Activated B cell treated with CpG ODN at 0.5 μM for 24 hours (primary cell): ENCODE measurements around the gene DOK7. TPM values are rescaled to one million over a fixed set of nuclear protein-coding genes. Genes with fewer than 3 reads are reported as not detected.

ENCODE experiments used
- ATAC-seq: fragments of 200-7000 bp; cut with Tn5 transposase; one replicate; pipeline ENCODE4 v1.10.0; 2021; ENCODE audit warnings: low read depth, mild to moderate bottlenecking, moderate library complexity
- CTCF ChIA-PET: fragments of 350-600 bp; sonication (Branson Sonifier 250); formaldehyde crosslinking; loops from one replicate; lab custom pipeline; 2021; ENCODE audit warnings: antibody characterized with exemption; lab: Charles Lee
- POLR2A ChIA-PET: fragments of 350-600 bp; sonication (Branson Sonifier 250); formaldehyde crosslinking; loops from one replicate; lab custom pipeline; 2021; ENCODE audit warnings: antibody characterized with exemption; lab: Charles Lee
- DNase-seq: peaks from one replicate; pipeline ENCODE4 v3.0.0; 2022
- H3K27ac Mint-ChIP-seq: one replicate; pipeline ENCODE4 v1.8.0; 2020; ENCODE audit warnings: mixed read lengths
- H3K27me3 Mint-ChIP-seq: one replicate; pipeline ENCODE4 v1.8.0; 2021; ENCODE audit warnings: mixed read lengths
- H3K36me3 Mint-ChIP-seq: one replicate; pipeline ENCODE4 v1.8.0; 2021; ENCODE audit warnings: low read depth, mixed read lengths
- H3K4me1 Mint-ChIP-seq: one replicate; pipeline ENCODE4 v1.8.0; 2021; ENCODE audit warnings: mixed read lengths
- H3K4me3 Mint-ChIP-seq: one replicate; pipeline ENCODE4 v1.8.0; 2020; ENCODE audit warnings: mild to moderate bottlenecking, mixed read lengths
- H3K9me3 Mint-ChIP-seq: one replicate; pipeline ENCODE4 v1.8.0; 2020; ENCODE audit warnings: mixed read lengths
- intact Hi-C: fragments of 100-400 bp; cut with micrococcal nuclease; formaldehyde crosslinking; loops from one replicate; pipeline ENCODE4 v1.15.1; 2024
- total RNA-seq: library from RNA; stranded (reverse); gene quantifications from 2 replicates; pipeline ENCODE4 v1.2.3, GENCODE V29; 2022
- TF ChIP-seq, protein P1 (sequence below): fragments of 200-600 bp; IDR thresholded peaks from one replicate; pipeline ENCODE4 v1.8.0; 2022; ENCODE audit warnings: antibody characterized with exemption, mild to moderate bottlenecking

Gene DOK7
- total RNA-seq, 1 donor from 2014 or later, result 2.7 TPM

DNA sequence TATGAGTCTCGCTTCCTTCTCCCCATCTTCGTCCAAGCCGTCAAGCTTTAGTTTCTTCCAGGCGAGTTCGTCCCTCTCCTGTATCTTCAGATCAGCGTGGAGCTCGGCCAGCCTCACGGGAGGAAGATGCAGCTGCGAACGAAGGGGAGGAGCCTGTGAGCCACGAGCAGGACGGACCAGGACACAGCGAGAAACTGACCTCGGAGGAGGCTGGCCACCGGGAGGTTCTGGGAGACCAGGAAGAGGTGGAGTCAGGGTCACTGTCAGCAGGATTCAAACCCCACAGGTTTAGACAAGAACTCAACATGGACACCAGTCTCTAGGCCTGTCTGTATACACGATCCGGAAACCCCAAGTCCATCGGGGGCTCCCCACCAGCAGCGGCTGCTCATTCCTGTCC, 61.8 kb downstream of the DOK7 start:
- Mint-ChIP-seq H3K27me3 (no peaks in the 10 kb centered on the region), H3K36me3 (peaks cover 60% of the 10 kb centered on the region), H3K4me3 (no peak overlapping the region), H3K4me1 (peaks cover 18% of the 10 kb centered on the region), H3K27ac (no peak overlapping the region), H3K9me3 (no peaks in the 10 kb centered on the region)
- CTCF ChIA-PET, result no interaction called here
- ATAC-seq (no peak), DNase-seq (no peak)
- TF ChIP-seq, protein P1, sequence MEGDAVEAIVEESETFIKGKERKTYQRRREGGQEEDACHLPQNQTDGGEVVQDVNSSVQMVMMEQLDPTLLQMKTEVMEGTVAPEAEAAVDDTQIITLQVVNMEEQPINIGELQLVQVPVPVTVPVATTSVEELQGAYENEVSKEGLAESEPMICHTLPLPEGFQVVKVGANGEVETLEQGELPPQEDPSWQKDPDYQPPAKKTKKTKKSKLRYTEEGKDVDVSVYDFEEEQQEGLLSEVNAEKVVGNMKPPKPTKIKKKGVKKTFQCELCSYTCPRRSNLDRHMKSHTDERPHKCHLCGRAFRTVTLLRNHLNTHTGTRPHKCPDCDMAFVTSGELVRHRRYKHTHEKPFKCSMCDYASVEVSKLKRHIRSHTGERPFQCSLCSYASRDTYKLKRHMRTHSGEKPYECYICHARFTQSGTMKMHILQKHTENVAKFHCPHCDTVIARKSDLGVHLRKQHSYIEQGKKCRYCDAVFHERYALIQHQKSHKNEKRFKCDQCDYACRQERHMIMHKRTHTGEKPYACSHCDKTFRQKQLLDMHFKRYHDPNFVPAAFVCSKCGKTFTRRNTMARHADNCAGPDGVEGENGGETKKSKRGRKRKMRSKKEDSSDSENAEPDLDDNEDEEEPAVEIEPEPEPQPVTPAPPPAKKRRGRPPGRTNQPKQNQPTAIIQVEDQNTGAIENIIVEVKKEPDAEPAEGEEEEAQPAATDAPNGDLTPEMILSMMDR, result no peak
- intact Hi-C loops, result no loop called here
- POLR2A ChIA-PET, result no interaction called here

DNA sequence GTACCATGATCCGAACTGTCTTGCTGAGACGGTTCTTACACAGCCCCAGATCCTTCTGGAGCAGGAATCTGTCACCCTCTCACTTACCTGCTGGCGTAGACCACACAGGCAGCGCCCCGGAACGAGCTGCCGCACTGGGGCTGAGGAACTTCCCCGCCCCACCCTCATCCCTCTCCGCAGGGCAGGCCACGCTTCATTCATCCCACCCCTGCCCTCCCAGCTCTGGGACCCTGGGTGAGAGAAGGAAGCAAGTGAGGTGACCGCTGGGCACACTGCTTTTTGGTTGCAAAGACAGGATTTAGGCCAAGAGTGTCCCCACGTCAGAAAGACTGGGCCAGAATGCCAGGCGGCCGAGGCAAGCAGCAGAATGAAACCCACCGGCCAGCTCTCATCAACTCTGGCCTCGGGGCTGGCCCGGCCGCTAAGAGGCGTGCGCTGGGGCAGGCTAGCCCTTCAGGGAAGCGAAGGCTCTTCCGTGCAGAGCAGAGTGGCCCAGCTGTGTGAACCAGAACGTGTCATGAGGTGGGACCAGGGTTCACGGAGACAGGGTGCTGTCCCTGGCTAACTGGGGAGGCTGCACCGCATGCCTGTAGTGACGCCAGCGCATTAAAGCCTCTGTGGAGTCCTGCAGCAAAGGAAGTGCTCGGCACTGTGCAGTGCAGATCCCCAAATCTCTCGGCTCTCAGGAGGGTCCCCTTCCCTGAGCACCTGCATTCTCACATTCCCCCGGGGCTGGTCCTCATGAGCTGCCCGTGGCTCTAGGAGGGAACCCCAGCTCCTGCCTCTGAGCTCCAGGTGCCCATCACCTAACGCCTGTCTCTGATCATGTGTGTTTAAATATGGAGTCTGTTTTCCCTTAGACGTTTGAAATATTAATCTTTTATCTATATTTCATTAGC, 62.7 kb downstream of the DOK7 start:
- H3K36me3 Mint-ChIP-seq, result peaks cover 56% of the 10 kb centered on the region

DNA sequence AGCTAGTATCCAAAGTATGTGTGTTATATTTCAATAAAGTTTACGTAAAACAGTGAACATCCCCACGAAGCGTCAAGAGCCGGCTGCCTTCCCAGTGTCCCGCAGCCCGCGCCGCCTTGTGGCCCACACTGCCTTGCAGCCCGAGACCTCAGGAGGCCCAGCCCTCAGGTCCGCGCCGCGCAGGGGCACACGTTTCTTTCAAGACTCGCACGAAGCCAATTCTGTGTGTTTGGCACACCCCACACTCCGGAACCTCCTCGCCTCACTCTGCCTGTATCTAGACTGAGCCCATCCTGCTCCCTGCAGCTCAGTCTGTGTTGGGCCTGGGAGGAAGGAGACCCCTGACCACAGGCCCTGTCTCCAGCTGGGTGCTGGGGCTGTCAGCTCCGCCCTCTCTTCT, 63.4 kb downstream of the DOK7 start:
- H3K27me3 Mint-ChIP-seq, result no peaks in the 10 kb centered on the region
- CTCF ChIA-PET, result interaction anchor here (1.3 kb wide), 1 partner anchor 46 kb away, joined by 3 read pairs; no protein-coding TSS in a partner anchor
- DNase-seq, result no peak
- TF ChIP-seq, protein P1, result no peak
- POLR2A ChIA-PET, result no interaction called here
- intact Hi-C loops, result no loop called here
- no peak overlapping the region for H3K4me3 Mint-ChIP-seq
- no peaks in the 10 kb centered on the region for H3K9me3 Mint-ChIP-seq
- no peak for ATAC-seq
- peaks cover 34% of the 10 kb centered on the region for H3K4me1 Mint-ChIP-seq
- H3K36me3 Mint-ChIP-seq, result peaks cover 52% of the 10 kb centered on the region
- H3K27ac Mint-ChIP-seq, result no peak overlapping the region

More for the DNA sequence above, 62.7 kb downstream of the DOK7 start:
- H3K4me3 Mint-ChIP-seq, result no peak overlapping the region
- H3K27me3 Mint-ChIP-seq, result no peaks in the 10 kb centered on the region
- H3K4me1 Mint-ChIP-seq, result peaks cover 27% of the 10 kb centered on the region
- intact Hi-C loops, result no loop called here
- no peak for DNase-seq
- TF ChIP-seq, protein P1, result no peak
- no peak for ATAC-seq
- no peak overlapping the region for H3K27ac Mint-ChIP-seq
- H3K9me3 Mint-ChIP-seq, result no peaks in the 10 kb centered on the region
- CTCF ChIA-PET, result interaction anchor here (1.3 kb wide), 1 partner anchor 45 kb away, joined by 3 read pairs; no protein-coding TSS in a partner anchor
- POLR2A ChIA-PET, result no interaction called here

DNA sequence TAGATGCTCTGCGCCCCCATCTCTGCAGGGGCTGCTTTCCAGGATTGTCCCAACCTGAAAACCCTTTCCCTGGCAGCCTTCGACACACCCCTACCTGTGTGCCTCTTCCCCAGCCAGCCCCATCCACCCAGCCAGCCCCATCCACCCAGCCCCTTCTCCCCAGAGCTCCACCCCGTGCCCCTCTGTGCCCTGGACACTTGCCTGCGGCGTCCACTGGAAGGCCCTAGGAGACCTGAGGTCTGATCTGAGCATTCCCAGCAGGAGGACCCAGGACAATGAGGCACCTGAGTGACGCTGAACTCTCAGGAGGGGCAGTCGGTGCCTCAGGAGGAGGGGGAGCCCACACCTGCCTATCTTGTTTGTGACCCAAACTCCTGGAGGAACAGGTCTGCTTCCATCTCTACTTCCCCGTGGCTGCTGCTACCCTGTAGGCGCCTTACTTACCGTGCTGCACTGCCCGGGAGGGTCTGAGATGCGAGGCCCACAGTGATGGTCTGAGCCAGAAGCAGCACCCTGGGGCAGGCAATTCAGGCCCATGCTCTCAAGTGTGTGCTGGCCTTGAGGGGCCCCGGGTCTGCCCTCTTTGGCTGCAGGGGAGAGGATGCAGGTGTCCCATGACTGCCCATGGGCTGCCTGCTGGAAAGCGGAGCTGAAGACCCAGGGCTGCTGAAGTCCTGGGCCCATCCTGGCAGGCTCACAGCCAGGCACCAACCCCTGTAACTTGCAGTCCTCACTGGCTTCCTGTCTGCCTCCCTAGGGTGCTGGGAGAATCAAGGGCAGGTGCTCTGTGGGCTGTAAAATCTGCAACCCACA, 64.2 kb downstream of the DOK7 start:
- POLR2A ChIA-PET, result no interaction called here
- Mint-ChIP-seq H3K27me3 (no peaks in the 10 kb centered on the region), H3K4me3 (no peak overlapping the region), H3K9me3 (no peaks in the 10 kb centered on the region), H3K27ac (no peak overlapping the region), H3K36me3 (peaks cover 51% of the 10 kb centered on the region), H3K4me1 (peaks cover 39% of the 10 kb centered on the region)
- TF ChIP-seq, protein P1, result no peak
- ATAC-seq (no peak), DNase-seq (no peak)
- CTCF ChIA-PET, result interaction anchor here (1.3 kb wide), 1 partner anchor 47 kb away, joined by 3 read pairs; no protein-coding TSS in a partner anchor
- intact Hi-C loops, result no loop called here
